Lower leg skin (tissue), 3 donors: ENCODE results near the gene ATE1.

ENCODE experiments used
- POLR2A ChIP-seq, 2 donors: fragments of 450-650 bp; IDR thresholded peaks; one replicate each; pipeline ENCODE4 v1.6.1; 2016 to 2017; ENCODE audit warnings: antibody characterized with exemption in 2 of 2, mild to moderate bottlenecking in 1 of 2, moderate library complexity in 1 of 2
- TF ChIP-seq, protein P1 (sequence below), 3 donors: fragments of 450-650 bp; IDR thresholded peaks; one replicate each; pipeline ENCODE4 v1.5.1; 2016; ENCODE audit warnings: antibody characterized with exemption in 3 of 3, mild to moderate bottlenecking in 3 of 3, moderate library complexity in 2 of 3

DNA sequence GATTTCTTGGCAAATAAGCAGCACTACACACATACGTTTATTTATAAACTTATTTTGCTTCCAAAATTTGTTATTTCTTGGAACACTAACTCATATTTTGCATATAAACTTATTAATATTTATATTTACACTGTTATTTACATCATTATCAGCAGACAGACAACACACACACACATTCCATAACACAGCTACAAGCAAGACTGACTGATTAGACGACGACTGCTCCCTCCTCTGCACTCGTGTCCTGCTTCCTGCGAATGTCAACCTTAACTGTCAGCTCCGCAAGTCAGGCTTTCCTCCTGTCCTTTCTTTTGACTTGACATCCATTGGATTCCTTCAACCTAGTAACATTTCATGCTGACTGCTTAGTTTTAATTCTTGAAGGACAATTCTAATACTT lies 96.6 kb downstream of the ATE1 start:
- TF ChIP-seq, protein P1, sequence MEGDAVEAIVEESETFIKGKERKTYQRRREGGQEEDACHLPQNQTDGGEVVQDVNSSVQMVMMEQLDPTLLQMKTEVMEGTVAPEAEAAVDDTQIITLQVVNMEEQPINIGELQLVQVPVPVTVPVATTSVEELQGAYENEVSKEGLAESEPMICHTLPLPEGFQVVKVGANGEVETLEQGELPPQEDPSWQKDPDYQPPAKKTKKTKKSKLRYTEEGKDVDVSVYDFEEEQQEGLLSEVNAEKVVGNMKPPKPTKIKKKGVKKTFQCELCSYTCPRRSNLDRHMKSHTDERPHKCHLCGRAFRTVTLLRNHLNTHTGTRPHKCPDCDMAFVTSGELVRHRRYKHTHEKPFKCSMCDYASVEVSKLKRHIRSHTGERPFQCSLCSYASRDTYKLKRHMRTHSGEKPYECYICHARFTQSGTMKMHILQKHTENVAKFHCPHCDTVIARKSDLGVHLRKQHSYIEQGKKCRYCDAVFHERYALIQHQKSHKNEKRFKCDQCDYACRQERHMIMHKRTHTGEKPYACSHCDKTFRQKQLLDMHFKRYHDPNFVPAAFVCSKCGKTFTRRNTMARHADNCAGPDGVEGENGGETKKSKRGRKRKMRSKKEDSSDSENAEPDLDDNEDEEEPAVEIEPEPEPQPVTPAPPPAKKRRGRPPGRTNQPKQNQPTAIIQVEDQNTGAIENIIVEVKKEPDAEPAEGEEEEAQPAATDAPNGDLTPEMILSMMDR (IDR thresholded peaks at IDR 0.05), result no peak
- TF ChIP-seq POLR2A (IDR thresholded peaks at IDR 0.05), result no peak
